Immature natural killer cell (primary cell): ENCODE measurements around the gene MIGA1. TPM values are rescaled to one million over a fixed set of nuclear protein-coding genes. Genes with fewer than 3 reads are reported as not detected.

Source experiments
- DNase-seq, 3 donors: peaks; one replicate each; pipeline ENCODE4 v3.0.0; 2022; ENCODE audit warnings: mixed read lengths in 1 of 3
- H3K27ac Mint-ChIP-seq, 6 donors: one replicate each; pipeline ENCODE4 v1.8.0; 2020; ENCODE audit warnings: mixed read lengths in 6 of 6, mild to moderate bottlenecking in 5 of 6, inconsistent platforms in 4 of 6, moderate library complexity in 3 of 6
- H3K27me3 Mint-ChIP-seq, 3 donors: one replicate each; pipeline ENCODE4 v1.8.0; 2020 to 2021; ENCODE audit warnings: low read depth in 3 of 3, mild to moderate bottlenecking in 3 of 3, mixed read lengths in 3 of 3, moderate library complexity in 3 of 3, inconsistent platforms in 1 of 3
- H3K36me3 Mint-ChIP-seq, 3 donors: one replicate each; pipeline ENCODE4 v1.8.0; 2020; ENCODE audit warnings: mixed read lengths in 3 of 3, inconsistent platforms in 2 of 3, mild to moderate bottlenecking in 2 of 3
- H3K4me1 Mint-ChIP-seq, 2 donors: one replicate each; pipeline ENCODE4 v1.8.0; 2020; ENCODE audit warnings: inconsistent platforms in 2 of 2, mild to moderate bottlenecking in 2 of 2, mixed read lengths in 2 of 2, moderate library complexity in 1 of 2
- H3K4me3 Mint-ChIP-seq, 5 donors: one replicate each; pipeline ENCODE4 v1.8.0; 2020; ENCODE audit warnings: mild to moderate bottlenecking in 5 of 5, mixed read lengths in 5 of 5, inconsistent platforms in 3 of 5, moderate library complexity in 3 of 5
- H3K9me3 Mint-ChIP-seq, 6 donors: one replicate each; pipeline ENCODE4 v1.8.0; 2020; ENCODE audit warnings: mild to moderate bottlenecking in 6 of 6, mixed read lengths in 6 of 6, inconsistent platforms in 4 of 6, moderate library complexity in 3 of 6
- polyA plus RNA-seq, 3 donors: library from polyadenylated mRNA; unstranded; fragments of 300-500 nt; fragmentation: Illumina TruSeq; gene quantifications; one replicate each; pipeline ENCODE4 v1.2.3, GENCODE V29; 2021

MIGA1 gene
- polyA plus RNA-seq, 3 donors from 2014 or later: 5.3 to 7.7 (median 7.1) TPM

GRCh38 chr1:77925518-77925917 is 146.1 kb downstream of the MIGA1 start:
- Mint-ChIP-seq H3K27ac (no peak overlapping the region), H3K27me3 (peaks cover 0 to 3% (median 2%) of the 10 kb centered on the region in 3 donors), H3K4me3 (no peak overlapping the region), H3K9me3 (no peaks in the 10 kb centered on the region), H3K36me3 (peaks cover 0 to 4% (median 0%) of the 10 kb centered on the region in 3 donors), H3K4me1 (peaks cover 4 to 9% of the 10 kb centered on the region in 2 donors)
- DNase-seq: no peak

- H3K9me3 Mint-ChIP-seq: no peaks in the 10 kb centered on the region
- peaks cover 4 to 9% of the 10 kb centered on the region in 2 donors for H3K4me1 Mint-ChIP-seq
- DNase-seq: no peak
- H3K36me3 Mint-ChIP-seq: peaks cover 0 to 4% (median 0%) of the 10 kb centered on the region in 3 donors
- peak overlapping the region in 4 of 5 donors; percentile 78 to 89 (median 80) for H3K4me3 Mint-ChIP-seq
- H3K27ac Mint-ChIP-seq: peak overlapping the region in 1 of 6 donors; percentile 54
- peaks cover 0 to 3% (median 2%) of the 10 kb centered on the region in 3 donors for H3K27me3 Mint-ChIP-seq
Observed at GRCh38 chr1:77925956-77926355, 146.5 kb downstream of the MIGA1 start.

GRCh38 chr1:77926561-77927357 is 147.3 kb downstream of the MIGA1 start:
- peaks cover 0 to 4% (median 0%) of the 10 kb centered on the region in 3 donors for H3K36me3 Mint-ChIP-seq
- H3K27ac Mint-ChIP-seq: peak overlapping the region in 4 of 6 donors; percentile 36 to 54 (median 42)
- no peak for DNase-seq
- H3K4me1 Mint-ChIP-seq: peaks cover 4 to 9% of the 10 kb centered on the region in 2 donors
- peaks cover 0 to 3% (median 2%) of the 10 kb centered on the region in 3 donors for H3K27me3 Mint-ChIP-seq
- H3K9me3 Mint-ChIP-seq: no peaks in the 10 kb centered on the region
- H3K4me3 Mint-ChIP-seq: peak overlapping the region; percentile 76 to 89 (median 80)

- Mint-ChIP-seq H3K4me1 (peaks cover 4 to 9% of the 10 kb centered on the region in 2 donors), H3K27me3 (peaks cover 0 to 3% (median 2%) of the 10 kb centered on the region in 3 donors), H3K4me3 (peak overlapping the region in 4 of 5 donors; percentile 12 to 80 (median 62)), H3K36me3 (peaks cover 0 to 4% (median 0%) of the 10 kb centered on the region in 3 donors), H3K27ac (peak overlapping the region in 1 of 6 donors; percentile 54), H3K9me3 (no peaks in the 10 kb centered on the region)
- no peak for DNase-seq
Observed at GRCh38 chr1:77927414-77927813, 148.0 kb downstream of the MIGA1 start.

Other genes with a start within 250 kb of the MIGA1 start
- gene ZZZ3, start 97.0 kb upstream of the MIGA1 start, polyA plus RNA-seq: 10 to 100 TPM in 2 of 3 donors, 1 to 10 TPM in 1; 8.8 to 25.8 (median 12.8) TPM
- 10 to 100 TPM; 33.1 to 45.0 (median 33.8) TPM for gene USP33, start 19.8 kb upstream of the MIGA1 start, polyA plus RNA-seq
- 1 to 10 TPM in 2 of 3 donors, under 1 TPM in 1; 0.89 to 3.0 (median 2.6) TPM for gene NEXN, start 109.0 kb downstream of the MIGA1 start, polyA plus RNA-seq
- gene FUBP1, start 199.4 kb downstream of the MIGA1 start, polyA plus RNA-seq: 10 to 100 TPM; 22.5 to 65.6 (median 37.4) TPM
- gene DNAJB4, start 225.3 kb downstream of the MIGA1 start, polyA plus RNA-seq: 1 to 10 TPM; 3.9 to 9.0 (median 5.0) TPM